Mesenchymal stem cell (in vitro differentiated cells and primary cell): Measurements from ENCODE around the gene PITPNM3.

ENCODE experiments used
- DNase-seq: peaks from one replicate; pipeline ENCODE4 v3.0.0-alpha.2; 2013
- H2AFZ ChIP-seq: one replicate; pipeline ENCODE4 v1.6.1; 2013; ENCODE audit warnings: low read depth, mild to moderate bottlenecking, control low read depth, inconsistent platforms, low read length, moderate library complexity
- H2AK5ac ChIP-seq: 2 replicates; pipeline ENCODE4 v1.6.1; 2013; ENCODE audit warnings: low read length, moderate library complexity, mild to moderate bottlenecking, inconsistent platforms; ENCODE audit not compliant: severe bottlenecking
- H2BK120ac ChIP-seq: one replicate; pipeline ENCODE4 v1.6.1; 2013; ENCODE audit warnings: low read depth, mild to moderate bottlenecking, inconsistent platforms, low read length, moderate library complexity
- H2BK12ac ChIP-seq, 2 experiments: one replicate each; pipeline ENCODE4 v1.6.1; 2013; ENCODE audit warnings: inconsistent platforms in 2 of 2, low read length in 2 of 2, mild to moderate bottlenecking in 2 of 2, moderate library complexity in 2 of 2, control low read depth in 1 of 2
- H2BK15ac ChIP-seq: one replicate; pipeline ENCODE4 v1.6.1; 2013; ENCODE audit warnings: mild to moderate bottlenecking, low read depth, inconsistent platforms; ENCODE audit not compliant: poor library complexity, severe bottlenecking
- H2BK5ac ChIP-seq: 2 replicates; pipeline ENCODE4 v1.6.1; 2013; ENCODE audit warnings: low read depth, mild to moderate bottlenecking, low read length, control low read depth, inconsistent platforms; ENCODE audit not compliant: poor library complexity, severe bottlenecking
- H3K14ac ChIP-seq, 2 experiments: one replicate each; pipeline ENCODE4 v1.6.1; 2013; ENCODE audit warnings: inconsistent platforms in 2 of 2, low read length in 2 of 2, control low read depth in 1 of 2, mild to moderate bottlenecking in 1 of 2, moderate library complexity in 1 of 2
- H3K18ac ChIP-seq, 2 experiments: one replicate each; pipeline ENCODE4 v1.6.1; 2013; ENCODE audit warnings: inconsistent platforms in 2 of 2, low read length in 2 of 2, control low read depth in 1 of 2, low read depth in 1 of 2, mild to moderate bottlenecking in 1 of 2
- H3K23ac ChIP-seq, 2 experiments: one replicate each; pipeline ENCODE4 v1.6.1; 2013; ENCODE audit warnings: inconsistent platforms in 2 of 2, low read length in 2 of 2, mild to moderate bottlenecking in 2 of 2, moderate library complexity in 2 of 2, control low read depth in 1 of 2
- H3K27ac ChIP-seq: 2 replicates; pipeline ENCODE4 v1.5.1; 2013; ENCODE audit warnings: mild to moderate bottlenecking, moderate library complexity, low read length, control low read depth, inconsistent platforms; ENCODE audit not compliant: poor library complexity, severe bottlenecking
- H3K27me3 ChIP-seq, 2 experiments: 2 replicates each; pipeline versions ENCODE4 v1.6.1 to v1.7.0; 2013; ENCODE audit warnings: low read length in 2 of 2, mild to moderate bottlenecking in 2 of 2, moderate library complexity in 2 of 2, control low read depth in 1 of 2, inconsistent platforms in 1 of 2; ENCODE audit not compliant: control insufficient read depth in 1 of 2, insufficient read depth in 1 of 2
- H3K36me3 ChIP-seq, 2 experiments: 2 replicates each; pipeline versions ENCODE4 v1.6.1 to v1.7.0; 2013; ENCODE audit warnings: low read length in 2 of 2, control low read depth in 1 of 2, inconsistent platforms in 1 of 2, low read depth in 1 of 2, mild to moderate bottlenecking in 1 of 2; ENCODE audit not compliant: insufficient read depth in 2 of 2, control insufficient read depth in 1 of 2
- H3K4ac ChIP-seq, 2 experiments: one replicate each; pipeline ENCODE4 v1.6.1; 2013; ENCODE audit warnings: inconsistent platforms in 2 of 2, low read length in 2 of 2, mild to moderate bottlenecking in 2 of 2, moderate library complexity in 2 of 2, control low read depth in 1 of 2, low read depth in 1 of 2
- H3K4me1 ChIP-seq: 2 replicates; pipeline ENCODE4 v1.6.1; 2013; ENCODE audit warnings: low read depth, low read length, control low read depth; ENCODE audit not compliant: control insufficient read depth, insufficient read depth
- H3K4me2 ChIP-seq: 2 replicates; pipeline ENCODE4 v1.6.1; 2013; ENCODE audit warnings: low read length, mild to moderate bottlenecking, inconsistent platforms; ENCODE audit not compliant: poor library complexity, severe bottlenecking
- H3K4me3 ChIP-seq, 2 experiments: 2 replicates each; pipeline versions ENCODE4 v1.5.1 to v1.7.0; 2013; ENCODE audit warnings: low read length in 2 of 2, mild to moderate bottlenecking in 2 of 2, control low read depth in 1 of 2, low read depth in 1 of 2; ENCODE audit not compliant: insufficient read depth in 1 of 2
- H3K79me1 ChIP-seq: replicated peaks from 2 replicates; pipeline ENCODE4 v1.6.1; 2013; ENCODE audit warnings: mild to moderate bottlenecking, control low read depth, low read length, inconsistent platforms; ENCODE audit not compliant: poor library complexity, severe bottlenecking
- H3K9ac ChIP-seq: 2 replicates; pipeline ENCODE4 v1.7.0; 2013; ENCODE audit warnings: mild to moderate bottlenecking, low read length, moderate library complexity
- H3K9me3 ChIP-seq: 2 replicates; pipeline ENCODE4 v1.7.0; 2013; ENCODE audit warnings: mild to moderate bottlenecking, low read length; ENCODE audit not compliant: control insufficient read depth
- H4K8ac ChIP-seq: one replicate; pipeline ENCODE4 v1.6.1; 2013; ENCODE audit warnings: inconsistent platforms, mild to moderate bottlenecking, low read length, moderate library complexity
- H4K91ac ChIP-seq: one replicate; pipeline ENCODE4 v1.6.1; 2013; ENCODE audit warnings: mild to moderate bottlenecking, low read length, inconsistent platforms
- WGBS: methylation state at CpG from one replicate; pipeline ENCODE4 v1.1.7; 2013; ENCODE audit warnings: mixed read lengths; 5-methylcytosine and 5-hydroxymethylcytosine counted together

The PITPNM3 gene

GRCh38 chr17:6580625-6581024, 24.3 kb upstream of the PITPNM3 start:
- peaks cover 1% of the 10 kb centered on the region for H3K4me1 ChIP-seq
- H4K8ac ChIP-seq = no peak overlapping the region
- H3K9me3 ChIP-seq = peaks cover 35% of the 10 kb centered on the region
- H3K23ac ChIP-seq = no peak overlapping the region
- H2AK5ac ChIP-seq = no peak overlapping the region
- DNase-seq = no peak
- H3K27ac ChIP-seq = no peak overlapping the region
- no peak overlapping the region for H4K91ac ChIP-seq
- no peak overlapping the region for H2BK120ac ChIP-seq
- H2BK5ac ChIP-seq = no peak overlapping the region
- H3K4ac ChIP-seq = no peak overlapping the region
- no peak overlapping the region for H2BK12ac ChIP-seq
- H3K4me2 ChIP-seq = no peak overlapping the region
- H3K27me3 ChIP-seq = no peaks in the 10 kb centered on the region
- H3K79me1 ChIP-seq = peaks cover 15% of the 10 kb centered on the region
- H3K36me3 ChIP-seq = peaks cover 39 to 81% of the 10 kb centered on the region in 2 experiments
- no peak overlapping the region for H3K18ac ChIP-seq
- H2AFZ ChIP-seq = no peak overlapping the region
- H2BK15ac ChIP-seq = no peak overlapping the region
- no peak overlapping the region for H3K14ac ChIP-seq
- no peak overlapping the region for H3K4me3 ChIP-seq
- no peak overlapping the region for H3K9ac ChIP-seq
- 91% methylated on average over 9 of the region's 9 CpGs for WGBS

GRCh38 chr17:6578491-6578890, 22.1 kb upstream of the PITPNM3 start:
- Histone ChIP-seq H2BK120ac (no peak overlapping the region), H3K27me3 (no peaks in the 10 kb centered on the region), H2AFZ (no peak overlapping the region), H3K4me2 (no peak overlapping the region), H2BK5ac (no peak overlapping the region), H3K27ac (no peak overlapping the region), H3K18ac (no peak overlapping the region), H3K4me3 (no peak overlapping the region), H2BK12ac (no peak overlapping the region), H3K14ac (no peak overlapping the region), H3K4ac (no peak overlapping the region), H3K36me3 (peaks cover 37 to 60% of the 10 kb centered on the region in 2 experiments), H3K4me1 (peaks cover 13% of the 10 kb centered on the region), H4K8ac (no peak overlapping the region), H3K9ac (no peak overlapping the region), H4K91ac (no peak overlapping the region), H3K23ac (no peak overlapping the region), H2BK15ac (no peak overlapping the region), H3K79me1 (peaks cover 8% of the 10 kb centered on the region), H2AK5ac (no peak overlapping the region), H3K9me3 (peaks cover 14% of the 10 kb centered on the region)
- no peak for DNase-seq
- WGBS = 84% methylated on average over 6 of the region's 6 CpGs

DNA sequence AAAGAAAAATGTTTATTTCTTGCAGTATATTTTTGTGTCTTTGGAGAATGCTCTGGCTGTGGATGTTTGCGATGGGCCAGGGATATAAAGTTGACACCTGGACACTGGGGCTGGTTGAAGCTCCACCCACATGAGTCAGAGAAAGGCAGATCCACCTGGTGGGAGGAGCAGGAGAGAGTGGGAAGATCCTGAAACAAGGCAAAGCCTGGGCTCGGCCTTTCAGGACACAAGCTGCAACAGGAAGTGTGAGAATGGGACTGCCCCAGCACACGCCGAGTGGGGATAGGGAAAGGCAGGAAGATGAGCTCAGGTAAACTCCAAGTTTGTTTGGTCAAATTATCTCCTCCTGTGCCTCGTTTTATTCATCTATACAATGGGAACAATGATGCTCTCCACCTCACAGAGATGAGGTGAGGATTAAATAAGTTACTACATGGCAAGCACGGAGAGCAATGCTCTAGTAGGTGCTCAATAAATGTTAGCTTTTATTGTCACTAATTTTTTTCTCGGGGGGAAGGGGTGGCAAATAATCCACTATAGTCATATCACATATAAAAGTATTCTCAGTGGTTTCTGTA, 21.4 kb upstream of the PITPNM3 start:
- Histone ChIP-seq H2BK12ac (no peak overlapping the region), H3K4ac (no peak overlapping the region), H3K4me2 (no peak overlapping the region), H3K9ac (no peak overlapping the region), H3K9me3 (peaks cover 7% of the 10 kb centered on the region), H4K91ac (no peak overlapping the region), H2AFZ (no peak overlapping the region), H3K27me3 (no peaks in the 10 kb centered on the region), H2BK5ac (no peak overlapping the region), H4K8ac (no peak overlapping the region), H2AK5ac (no peak overlapping the region), H2BK120ac (no peak overlapping the region), H3K4me3 (no peak overlapping the region), H3K4me1 (peaks cover 13% of the 10 kb centered on the region), H3K14ac (no peak overlapping the region), H3K27ac (no peak overlapping the region), H3K79me1 (peaks cover 8% of the 10 kb centered on the region), H3K23ac (no peak overlapping the region), H3K18ac (no peak overlapping the region), H2BK15ac (no peak overlapping the region), H3K36me3 (peaks cover 42 to 53% of the 10 kb centered on the region in 2 experiments)
- WGBS = 100% methylated on average over 3 of the region's 7 CpGs
- DNase-seq = no peak

- Histone ChIP-seq H3K27me3 (no peaks in the 10 kb centered on the region), H2BK5ac (no peak overlapping the region), H3K9ac (no peak overlapping the region), H3K4ac (no peak overlapping the region), H3K27ac (no peak overlapping the region), H3K4me2 (no peak overlapping the region), H3K36me3 (peaks cover 37 to 44% of the 10 kb centered on the region in 2 experiments), H3K18ac (no peak overlapping the region), H2AFZ (no peak overlapping the region), H2BK120ac (no peak overlapping the region), H2AK5ac (peak overlapping the region; percentile 10), H4K91ac (no peak overlapping the region), H3K23ac (peak overlapping the region in 1 of 2 experiments; percentile 46), H2BK12ac (no peak overlapping the region), H3K4me1 (peaks cover 13% of the 10 kb centered on the region), H3K9me3 (no peaks in the 10 kb centered on the region), H3K4me3 (no peak overlapping the region), H4K8ac (no peak overlapping the region), H3K79me1 (peaks cover 6% of the 10 kb centered on the region), H2BK15ac (no peak overlapping the region), H3K14ac (no peak overlapping the region)
- 96% methylated on average over 7 of the region's 7 CpGs for WGBS
- no peak for DNase-seq
Observed at GRCh38 chr17:6576038-6576785, 19.9 kb upstream of the PITPNM3 start.
